ENCODE data around the gene GPS2.

DNA sequence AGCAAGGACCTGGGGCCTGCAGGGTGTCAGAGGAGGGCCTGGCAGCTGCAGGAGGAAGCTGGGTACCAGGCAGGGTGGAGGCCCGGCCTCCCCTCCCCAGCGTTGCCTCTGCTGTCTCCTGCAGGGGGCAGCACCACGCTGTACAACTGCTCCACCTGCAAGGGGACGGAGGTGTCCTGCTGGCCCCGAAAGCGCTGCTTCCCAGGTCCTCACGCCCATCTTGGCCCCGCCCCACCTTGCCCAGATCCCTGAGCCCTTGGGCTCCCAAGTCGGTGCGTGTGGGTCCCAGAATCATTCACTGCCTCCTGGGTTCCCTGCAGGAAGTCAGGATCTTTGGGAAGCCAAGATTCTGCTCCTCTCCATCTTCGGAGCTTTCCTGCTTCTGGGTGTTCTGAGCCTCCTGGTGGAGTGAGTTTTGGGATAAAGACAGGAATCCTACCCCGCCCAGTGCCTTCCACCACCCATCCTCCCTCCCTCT, 41.0 kb upstream of the GPS2 start:
- TF ChIP-seq, protein P1, sequence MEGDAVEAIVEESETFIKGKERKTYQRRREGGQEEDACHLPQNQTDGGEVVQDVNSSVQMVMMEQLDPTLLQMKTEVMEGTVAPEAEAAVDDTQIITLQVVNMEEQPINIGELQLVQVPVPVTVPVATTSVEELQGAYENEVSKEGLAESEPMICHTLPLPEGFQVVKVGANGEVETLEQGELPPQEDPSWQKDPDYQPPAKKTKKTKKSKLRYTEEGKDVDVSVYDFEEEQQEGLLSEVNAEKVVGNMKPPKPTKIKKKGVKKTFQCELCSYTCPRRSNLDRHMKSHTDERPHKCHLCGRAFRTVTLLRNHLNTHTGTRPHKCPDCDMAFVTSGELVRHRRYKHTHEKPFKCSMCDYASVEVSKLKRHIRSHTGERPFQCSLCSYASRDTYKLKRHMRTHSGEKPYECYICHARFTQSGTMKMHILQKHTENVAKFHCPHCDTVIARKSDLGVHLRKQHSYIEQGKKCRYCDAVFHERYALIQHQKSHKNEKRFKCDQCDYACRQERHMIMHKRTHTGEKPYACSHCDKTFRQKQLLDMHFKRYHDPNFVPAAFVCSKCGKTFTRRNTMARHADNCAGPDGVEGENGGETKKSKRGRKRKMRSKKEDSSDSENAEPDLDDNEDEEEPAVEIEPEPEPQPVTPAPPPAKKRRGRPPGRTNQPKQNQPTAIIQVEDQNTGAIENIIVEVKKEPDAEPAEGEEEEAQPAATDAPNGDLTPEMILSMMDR (IDR thresholded peaks at IDR 0.05) = peak; percentile 85 to 96 (median 90)
- no peak for TF ChIP-seq POLR2A (IDR thresholded peaks at IDR 0.05)
